Panc1 (cell line): Measurements from ENCODE around the gene SETD1B. TPM values are rescaled to one million over a fixed set of nuclear protein-coding genes. Genes with fewer than 3 reads are reported as not detected.

Source experiments
- ATAC-seq: fragments of 200-7000 bp; cut with Tn5 transposase; 2 replicates; pipeline ENCODE4 v1.9.1; 2020; ENCODE audit warnings: mild to moderate bottlenecking, moderate library complexity
- BruUV-seq: library from RNA; stranded (reverse); fragments of 400-500 nt; replicated peaks from 2 replicates; lab custom pipeline; 2021; lab: Mats Ljungman, UMichigan
- CTCF ChIA-PET: fragments of 300-600 bp; sonication (Branson Sonifier 250); formaldehyde crosslinking; loops from one replicate; lab custom pipeline; 2022; ENCODE audit warnings: antibody characterized with exemption; lab: Charles Lee
- POLR2A ChIA-PET: fragments of 300-600 bp; sonication (Branson Sonifier 250); formaldehyde crosslinking; loops from one replicate; lab custom pipeline; 2022; ENCODE audit warnings: antibody characterized with exemption; lab: Charles Lee
- DNase-seq: peaks from one replicate; pipeline ENCODE4 v3.0.0-alpha.2; 2010; ENCODE audit warnings: low read depth, low spot score
- H3K27ac ChIP-seq: 2 replicates; pipeline ENCODE4 v1.5.1; 2011; ENCODE audit warnings: mild to moderate bottlenecking, low read length, inconsistent platforms
- H3K27me3 ChIP-seq: fragments of 200-500 bp; sonication (Bioruptor generic); 2 replicates; pipeline ENCODE4 v1.6.0; 2014; ENCODE audit warnings: low read length, inconsistent platforms; ENCODE audit not compliant: control insufficient read depth, insufficient read depth
- H3K36me3 ChIP-seq: fragments of 200-500 bp; sonication (Bioruptor generic); 2 replicates; pipeline ENCODE4 v1.5.1; 2014; ENCODE audit warnings: inconsistent platforms, mild to moderate bottlenecking, low read length, moderate library complexity; ENCODE audit not compliant: control insufficient read depth, insufficient read depth
- H3K4me1 ChIP-seq: 2 replicates; pipeline ENCODE4 v1.5.1; 2011; ENCODE audit warnings: inconsistent platforms, mild to moderate bottlenecking, low read length, moderate library complexity; ENCODE audit not compliant: control insufficient read depth, insufficient read depth
- H3K4me3 ChIP-seq, 2 experiments: 2 replicates each; pipeline ENCODE4 v1.5.1; 2011 to 2012; ENCODE audit warnings: low read depth in 2 of 2, low read length in 2 of 2, mild to moderate bottlenecking in 2 of 2, inconsistent platforms in 1 of 2, moderate library complexity in 1 of 2
- H3K9me3 ChIP-seq: fragments of 200-500 bp; sonication (Bioruptor generic); 2 replicates; pipeline ENCODE4 v1.5.1; 2014; ENCODE audit warnings: low read depth, mild to moderate bottlenecking, inconsistent platforms, low read length, moderate library complexity; ENCODE audit not compliant: control insufficient read depth, insufficient read depth
- POLR2AphosphoS5 ChIP-seq: IDR thresholded peaks from 2 replicates; pipeline ENCODE4 v1.6.1; 2012; ENCODE audit warnings: mild to moderate bottlenecking, low read depth, low read length, moderate library complexity
- SIN3A ChIP-seq: IDR thresholded peaks from 2 replicates; pipeline ENCODE4 v1.6.1; 2012; ENCODE audit warnings: low read depth, mild to moderate bottlenecking, low read length, moderate library complexity, borderline replicate concordance; ENCODE audit not compliant: insufficient read depth
- TCF7L2 ChIP-seq: IDR thresholded peaks from 2 replicates; pipeline ENCODE4 v1.6.1; 2011; ENCODE audit warnings: mild to moderate bottlenecking, low read depth, low read length, inconsistent platforms
- in situ Hi-C: cut with HindIII; loops from 2 replicates; pipeline ENCODE4 v1.10.0; 2016; ENCODE audit warnings: low sequenced_read_pairs, low pct_unique_long_range_greater_than_20kb
- intact Hi-C: fragments of 100-400 bp; cut with micrococcal nuclease; formaldehyde crosslinking; loops from one replicate; pipeline ENCODE4 v1.10.0; 2022; ENCODE audit not compliant: unreplicated experiment
- total RNA-seq: library from RNA; stranded (reverse); gene quantifications from one replicate; pipeline ENCODE4 v1.2.1, GENCODE V29; 2021; ENCODE audit not compliant: unreplicated experiment
- TF ChIP-seq, protein P1 (sequence below), 2 experiments: IDR thresholded peaks; 2 replicates each; pipeline ENCODE4 v1.6.1; 2011 to 2012; ENCODE audit warnings: low read depth in 2 of 2, control low read depth in 1 of 2, low read length in 1 of 2, mild to moderate bottlenecking in 1 of 2, moderate library complexity in 1 of 2; ENCODE audit not compliant: insufficient read depth in 1 of 2
- TF ChIP-seq, protein P2 (sequence below): fragments of 450-650 bp; IDR thresholded peaks from 2 replicates; pipeline ENCODE4 v1.5.1; 2017; ENCODE audit warnings: mild to moderate bottlenecking

SETD1B gene
- total RNA-seq, 1 experiment from 2014 or later = 31.2 TPM

DNA sequence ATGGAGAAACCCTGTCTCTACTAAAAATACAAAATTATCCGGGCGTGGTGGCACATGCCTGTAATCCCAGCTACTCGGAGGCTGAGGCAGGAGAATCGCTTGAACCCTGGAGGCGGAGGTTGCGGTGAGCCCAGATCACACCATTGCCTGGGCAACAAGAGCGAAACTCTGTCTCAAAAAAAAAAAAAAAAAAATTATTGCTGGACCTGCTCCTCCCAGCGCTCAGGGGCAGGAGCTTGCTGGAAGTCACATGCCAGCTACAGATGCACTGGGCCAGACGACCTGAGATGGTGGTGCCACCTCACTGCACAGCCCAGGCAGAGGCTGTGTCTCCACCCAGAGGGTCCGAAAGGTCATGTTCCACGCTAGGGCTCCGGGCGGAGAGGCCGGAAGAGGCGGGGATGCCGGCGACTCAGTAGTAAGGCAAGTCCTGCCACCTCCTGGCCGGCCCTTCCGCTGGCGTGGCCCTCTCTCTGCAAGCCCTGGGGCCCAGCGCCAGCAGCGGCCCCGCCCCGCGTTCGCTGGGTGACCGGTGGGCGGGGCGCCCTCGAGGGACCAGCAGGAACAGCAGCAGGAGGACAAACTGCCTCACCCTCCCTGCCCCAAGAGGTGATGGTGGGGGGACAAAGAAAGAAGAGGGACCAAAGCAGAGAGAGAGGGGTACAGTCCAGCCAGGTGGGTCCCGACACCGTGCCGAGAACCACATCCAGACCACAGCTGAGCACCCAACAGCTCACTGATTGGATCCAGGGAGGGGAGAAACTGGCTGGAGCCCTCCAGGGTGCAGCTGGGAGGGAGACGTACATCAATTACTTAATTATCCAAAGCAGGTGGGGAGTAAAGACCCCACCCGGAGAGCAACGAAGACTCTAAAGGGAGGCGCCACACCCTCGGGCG lies 6.7 kb upstream of the SETD1B start:
- intact Hi-C loops = no loop called here
- no TSS peak for BruUV-seq
- H3K36me3 ChIP-seq = peaks cover 4% of the 10 kb centered on the region; the same call in 1 of the 2 replicates
- TF ChIP-seq TCF7L2 = peak; percentile 86
- TF ChIP-seq, protein P1, sequence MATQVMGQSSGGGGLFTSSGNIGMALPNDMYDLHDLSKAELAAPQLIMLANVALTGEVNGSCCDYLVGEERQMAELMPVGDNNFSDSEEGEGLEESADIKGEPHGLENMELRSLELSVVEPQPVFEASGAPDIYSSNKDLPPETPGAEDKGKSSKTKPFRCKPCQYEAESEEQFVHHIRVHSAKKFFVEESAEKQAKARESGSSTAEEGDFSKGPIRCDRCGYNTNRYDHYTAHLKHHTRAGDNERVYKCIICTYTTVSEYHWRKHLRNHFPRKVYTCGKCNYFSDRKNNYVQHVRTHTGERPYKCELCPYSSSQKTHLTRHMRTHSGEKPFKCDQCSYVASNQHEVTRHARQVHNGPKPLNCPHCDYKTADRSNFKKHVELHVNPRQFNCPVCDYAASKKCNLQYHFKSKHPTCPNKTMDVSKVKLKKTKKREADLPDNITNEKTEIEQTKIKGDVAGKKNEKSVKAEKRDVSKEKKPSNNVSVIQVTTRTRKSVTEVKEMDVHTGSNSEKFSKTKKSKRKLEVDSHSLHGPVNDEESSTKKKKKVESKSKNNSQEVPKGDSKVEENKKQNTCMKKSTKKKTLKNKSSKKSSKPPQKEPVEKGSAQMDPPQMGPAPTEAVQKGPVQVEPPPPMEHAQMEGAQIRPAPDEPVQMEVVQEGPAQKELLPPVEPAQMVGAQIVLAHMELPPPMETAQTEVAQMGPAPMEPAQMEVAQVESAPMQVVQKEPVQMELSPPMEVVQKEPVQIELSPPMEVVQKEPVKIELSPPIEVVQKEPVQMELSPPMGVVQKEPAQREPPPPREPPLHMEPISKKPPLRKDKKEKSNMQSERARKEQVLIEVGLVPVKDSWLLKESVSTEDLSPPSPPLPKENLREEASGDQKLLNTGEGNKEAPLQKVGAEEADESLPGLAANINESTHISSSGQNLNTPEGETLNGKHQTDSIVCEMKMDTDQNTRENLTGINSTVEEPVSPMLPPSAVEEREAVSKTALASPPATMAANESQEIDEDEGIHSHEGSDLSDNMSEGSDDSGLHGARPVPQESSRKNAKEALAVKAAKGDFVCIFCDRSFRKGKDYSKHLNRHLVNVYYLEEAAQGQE (IDR thresholded peaks at IDR 0.05; ENCODE audit: insufficient read depth in 1 of 2, low read depth in 2 of 2, low read length in 1 of 2) = no peak
- TF ChIP-seq POLR2AphosphoS5 = peak; percentile 76
- H3K27me3 ChIP-seq = no peaks in the 10 kb centered on the region
- in situ Hi-C loops = no loop called here
- ATAC-seq (peak; percentile 56), DNase-seq (no peak)
- POLR2A ChIA-PET = interaction anchor here (0.8 kb wide), 1 partner anchor 15 kb away, joined by 4 read pairs; no protein-coding TSS in a partner anchor
- H3K9me3 ChIP-seq = no peaks in the 10 kb centered on the region
- peak overlapping the region; percentile 89 for H3K27ac ChIP-seq
- peaks cover 54% of the 10 kb centered on the region for H3K4me1 ChIP-seq
- peak overlapping the region; percentile 38 to 51 for H3K4me3 ChIP-seq
- CTCF ChIA-PET = interaction anchor here (0.6 to 4.3 kb wide), 3 partner anchors 11 to 65 kb away, joined by 5 to 72 read pairs (median 10); no protein-coding TSS in a partner anchor

DNA sequence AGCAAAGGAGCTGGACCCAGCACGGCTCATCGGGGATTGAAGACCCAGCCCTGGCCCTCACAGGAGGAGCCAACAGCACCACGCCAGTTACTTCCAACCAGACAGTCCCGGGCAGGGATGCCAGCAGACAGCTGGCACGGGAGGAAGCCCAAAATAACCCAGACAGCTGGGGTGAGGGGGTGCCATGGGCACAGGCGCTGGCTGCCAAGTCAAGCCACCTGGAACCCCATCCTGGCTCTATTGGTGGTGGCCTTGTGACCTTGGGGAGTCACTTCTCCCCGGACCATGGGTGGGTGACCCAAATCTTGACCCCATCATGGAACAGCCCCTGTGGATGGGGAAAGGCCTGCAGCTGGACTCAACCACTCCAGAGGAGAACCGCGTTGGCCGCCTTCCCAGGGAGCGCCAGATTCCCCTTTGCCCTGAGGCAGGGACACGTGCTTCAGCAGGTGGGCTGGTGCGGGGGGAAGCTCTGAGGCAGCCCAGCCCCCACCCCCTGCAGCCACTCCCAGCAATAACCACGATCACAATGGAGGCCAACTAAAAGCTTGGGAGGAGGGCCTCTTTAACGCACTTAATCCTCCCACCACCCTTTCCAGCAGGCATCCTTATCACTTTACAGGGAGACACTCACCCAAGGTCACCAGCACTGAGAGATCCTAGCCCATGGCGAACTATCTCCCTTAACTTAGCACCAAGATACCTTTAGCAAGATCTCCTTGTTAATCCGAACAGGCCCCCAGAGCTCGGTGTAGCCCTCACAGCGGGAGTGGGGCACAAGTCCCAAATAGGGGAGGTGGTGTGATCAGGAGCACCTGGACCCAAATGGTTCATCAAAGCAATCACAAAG lies 5.6 kb upstream of the SETD1B start:
- Histone ChIP-seq H3K27me3 (no peaks in the 10 kb centered on the region), H3K9me3 (no peaks in the 10 kb centered on the region), H3K36me3 (peaks cover 3% of the 10 kb centered on the region; the same call in 1 of the 2 replicates), H3K4me3 (peak overlapping the region; percentile 38 to 51), H3K27ac (peak overlapping the region; percentile 89), H3K4me1 (peaks cover 49% of the 10 kb centered on the region)
- BruUV-seq = no TSS peak
- intact Hi-C loops (no loop called here), in situ Hi-C loops (no loop called here)
- DNase-seq = no peak
- POLR2A ChIA-PET = interaction anchor here (0.5 to 1.2 kb wide), 2 partner anchors 9 to 13 kb away, joined by 3 to 11 read pairs; no protein-coding TSS in a partner anchor
- CTCF ChIA-PET = interaction anchor here (1.1 kb wide), 1 partner anchor 13 kb away, joined by 3 read pairs; no protein-coding TSS in a partner anchor
- no peak for ATAC-seq
- TF ChIP-seq POLR2AphosphoS5 = no peak; the same call in 1 of the 2 replicates
- no peak for TF ChIP-seq TCF7L2
- TF ChIP-seq SIN3A = no peak
- TF ChIP-seq, protein P2, sequence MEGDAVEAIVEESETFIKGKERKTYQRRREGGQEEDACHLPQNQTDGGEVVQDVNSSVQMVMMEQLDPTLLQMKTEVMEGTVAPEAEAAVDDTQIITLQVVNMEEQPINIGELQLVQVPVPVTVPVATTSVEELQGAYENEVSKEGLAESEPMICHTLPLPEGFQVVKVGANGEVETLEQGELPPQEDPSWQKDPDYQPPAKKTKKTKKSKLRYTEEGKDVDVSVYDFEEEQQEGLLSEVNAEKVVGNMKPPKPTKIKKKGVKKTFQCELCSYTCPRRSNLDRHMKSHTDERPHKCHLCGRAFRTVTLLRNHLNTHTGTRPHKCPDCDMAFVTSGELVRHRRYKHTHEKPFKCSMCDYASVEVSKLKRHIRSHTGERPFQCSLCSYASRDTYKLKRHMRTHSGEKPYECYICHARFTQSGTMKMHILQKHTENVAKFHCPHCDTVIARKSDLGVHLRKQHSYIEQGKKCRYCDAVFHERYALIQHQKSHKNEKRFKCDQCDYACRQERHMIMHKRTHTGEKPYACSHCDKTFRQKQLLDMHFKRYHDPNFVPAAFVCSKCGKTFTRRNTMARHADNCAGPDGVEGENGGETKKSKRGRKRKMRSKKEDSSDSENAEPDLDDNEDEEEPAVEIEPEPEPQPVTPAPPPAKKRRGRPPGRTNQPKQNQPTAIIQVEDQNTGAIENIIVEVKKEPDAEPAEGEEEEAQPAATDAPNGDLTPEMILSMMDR = no peak
- TF ChIP-seq, protein P1 (IDR thresholded peaks at IDR 0.05; ENCODE audit: insufficient read depth in 1 of 2, low read depth in 2 of 2, low read length in 1 of 2) = no peak
